GM23248 (cell line): ENCODE data around the gene SYNDIG1.

Source experiments
- EZH2 ChIP-seq: fragments of 200-600 bp; sonication (generic); IDR thresholded peaks from 2 replicates; pipeline ENCODE4 v1.6.1; 2018; ENCODE audit warnings: antibody characterized with exemption, mild to moderate bottlenecking; ENCODE audit not compliant: insufficient read depth, poor library complexity, severe bottlenecking
- EZH2phosphoT487 ChIP-seq: fragments of 200-600 bp; sonication (generic); IDR thresholded peaks from 2 replicates; pipeline ENCODE4 v1.6.1; 2018; ENCODE audit warnings: antibody characterized with exemption, moderate library complexity, mild to moderate bottlenecking, low read depth; ENCODE audit not compliant: insufficient read depth

DNA sequence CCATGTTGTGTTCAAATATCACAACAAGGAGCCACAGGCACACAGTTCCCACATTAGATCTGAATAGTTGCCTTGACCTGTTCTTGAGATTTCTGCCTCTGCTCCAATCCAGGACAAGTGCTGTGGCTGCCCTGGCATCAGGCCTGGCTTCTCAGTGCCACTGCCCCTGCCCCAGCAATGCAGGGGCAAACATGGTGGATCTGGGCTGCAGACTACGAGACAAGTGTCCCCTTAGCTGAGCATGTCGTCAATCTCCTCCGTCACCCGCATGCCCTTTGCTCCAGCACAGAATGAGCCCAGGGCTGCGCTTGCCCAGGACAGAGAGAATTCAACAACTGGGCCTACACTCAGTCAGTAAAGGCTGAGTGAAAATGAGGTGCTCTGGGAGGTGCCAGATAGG, 201.6 kb downstream of the SYNDIG1 start:
- TF ChIP-seq EZH2: no peak
- no peak for TF ChIP-seq EZH2phosphoT487
